Measurements from ENCODE around the gene RXFP4.

GRCh38 chr1:155947292-155947691 lies 5.9 kb downstream of the RXFP4 start:
- TF ChIP-seq CTCF (IDR thresholded peaks at IDR 0.05) (no peak), POLR2A (IDR thresholded peaks at IDR 0.05) (no peak)

All from lower leg skin (tissue), 3 donors.